CD4-positive, alpha-beta T cell treated with Interleukin-10 for 1 hour (primary cell): ENCODE measurements around the gene DHX57.

Experiments used
- DNase-seq: peaks from one replicate; pipeline ENCODE4 v3.0.0-alpha.2; 2020

Gene DHX57

GRCh38 chr2:38750011-38750890, 125.5 kb downstream of the DHX57 start:
- peak; percentile 64 for DNase-seq

GRCh38 chr2:38748943-38749804, 126.6 kb downstream of the DHX57 start:
- no peak for DNase-seq

GRCh38 chr2:38748391-38748790, 127.3 kb downstream of the DHX57 start:
- no peak for DNase-seq

- DNase-seq, result no peak
These were observed 127.9 kb downstream of the DHX57 start for GRCh38 chr2:38747819-38748218.
